ENCODE results near the gene CTSK. TPM values are rescaled to one million over a fixed set of nuclear protein-coding genes. Genes with fewer than 3 reads are reported as not detected.

The CTSK gene
- total RNA-seq, 4 donors from 2014 or later = 13.7 to 50.7 (median 22.4) TPM

GRCh38 chr1:150763018-150763417 is 45.0 kb downstream of the CTSK start:
- Histone ChIP-seq H3K36me3 (no peaks in the 10 kb centered on the region), H3K9me3 (no peaks in the 10 kb centered on the region), H3K4me3 (no peak overlapping the region), H3K27ac (no peak overlapping the region), H3K27me3 (no peaks in the 10 kb centered on the region), H3K4me1 (peaks cover 0 to 13% (median 2%) of the 10 kb centered on the region in 4 donors)
- DNase-seq = no peak
- TF ChIP-seq CTCF (IDR thresholded peaks at IDR 0.05) (no peak), POLR2A (IDR thresholded peaks at IDR 0.05) (no peak)

- Histone ChIP-seq H3K4me3 (no peak overlapping the region), H3K27me3 (no peaks in the 10 kb centered on the region), H3K9me3 (no peaks in the 10 kb centered on the region), H3K36me3 (peaks cover 0 to 3% (median 0%) of the 10 kb centered on the region in 3 donors), H3K27ac (no peak overlapping the region), H3K4me1 (peaks cover 0 to 13% (median 2%) of the 10 kb centered on the region in 4 donors)
- TF ChIP-seq POLR2A (IDR thresholded peaks at IDR 0.05) = no peak
- TF ChIP-seq CTCF (IDR thresholded peaks at IDR 0.05) = no peak
- no peak for DNase-seq
These were observed 45.5 kb downstream of the CTSK start for GRCh38 chr1:150762552-150762951.

DNA sequence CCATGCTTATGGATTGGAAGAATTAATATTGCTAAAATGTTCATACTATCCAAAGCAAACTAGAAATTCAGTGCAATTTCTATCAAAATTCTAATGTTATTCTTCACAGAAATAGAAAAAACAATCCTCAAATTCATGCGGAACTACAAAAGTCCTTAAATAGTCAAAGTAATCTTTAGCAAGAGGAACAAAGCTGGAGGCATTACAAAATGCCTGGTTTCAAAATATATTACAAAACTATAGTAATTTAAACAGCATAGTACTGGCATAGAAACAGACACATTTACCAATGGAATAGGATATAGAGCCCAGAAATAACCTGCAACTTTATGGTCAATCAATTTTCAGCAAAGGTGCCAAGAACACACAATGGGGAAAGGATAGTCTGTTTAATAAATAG is 46.3 kb downstream of the CTSK start:
- Histone ChIP-seq H3K27me3 (no peaks in the 10 kb centered on the region), H3K27ac (no peak overlapping the region), H3K4me1 (peaks cover 0 to 13% (median 2%) of the 10 kb centered on the region in 4 donors), H3K9me3 (no peaks in the 10 kb centered on the region), H3K4me3 (no peak overlapping the region), H3K36me3 (peaks cover 0 to 10% (median 0%) of the 10 kb centered on the region in 3 donors)
- DNase-seq = no peak
- TF ChIP-seq CTCF (IDR thresholded peaks at IDR 0.05) (no peak), POLR2A (IDR thresholded peaks at IDR 0.05) (no peak)

DNA sequence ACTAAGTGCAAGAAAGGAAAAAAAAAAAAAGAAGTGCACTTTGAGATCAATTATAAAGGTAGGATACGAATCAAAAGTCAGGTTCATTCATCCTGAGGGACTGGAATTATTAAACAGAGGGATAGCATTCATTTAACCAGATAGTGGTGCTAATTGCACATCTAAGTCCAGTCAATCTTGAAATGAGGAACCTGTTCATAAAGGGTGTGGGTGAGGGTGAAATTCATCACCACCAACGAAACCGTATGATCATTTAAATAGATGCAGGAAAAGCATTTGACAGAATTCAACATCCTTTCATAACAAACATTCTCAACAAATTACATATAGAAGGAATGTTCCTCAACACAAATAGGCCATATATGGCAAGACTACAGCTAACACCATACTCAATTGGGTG is 48.0 kb downstream of the CTSK start:
- TF ChIP-seq POLR2A (IDR thresholded peaks at IDR 0.05) (no peak), CTCF (IDR thresholded peaks at IDR 0.05) (no peak)
- Histone ChIP-seq H3K4me1 (peaks cover 0 to 13% (median 2%) of the 10 kb centered on the region in 4 donors), H3K36me3 (peaks cover 0 to 20% (median 0%) of the 10 kb centered on the region in 3 donors), H3K27ac (no peak overlapping the region), H3K4me3 (no peak overlapping the region), H3K27me3 (no peaks in the 10 kb centered on the region), H3K9me3 (no peaks in the 10 kb centered on the region)
- no peak for DNase-seq

DNA sequence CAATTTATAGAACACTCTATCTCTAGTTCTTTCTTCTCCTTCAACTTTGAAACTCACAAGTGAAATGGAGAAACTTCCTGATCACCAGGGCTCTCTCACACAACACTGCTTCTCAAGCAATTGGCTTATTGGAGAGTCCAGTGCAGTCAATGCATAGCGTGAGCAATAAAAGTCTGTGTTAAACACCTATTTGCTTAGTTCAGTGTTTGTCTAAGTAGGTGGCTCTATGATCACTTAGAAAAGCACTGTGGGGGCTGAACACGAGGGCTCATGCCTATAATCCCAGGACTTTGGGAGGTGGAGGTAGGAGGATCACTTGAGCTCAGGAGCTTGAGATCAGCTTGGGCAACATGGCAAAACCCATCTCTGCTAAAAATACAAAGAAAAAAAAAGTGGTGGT is 54.6 kb downstream of the CTSK start:
- H3K4me1 ChIP-seq = no peaks in the 10 kb centered on the region
- DNase-seq = no peak
- no peaks in the 10 kb centered on the region for H3K27me3 ChIP-seq
- H3K27ac ChIP-seq = no peak overlapping the region
- no peaks in the 10 kb centered on the region for H3K9me3 ChIP-seq
- H3K36me3 ChIP-seq = peaks cover 0 to 70% (median 0%) of the 10 kb centered on the region in 3 donors
- TF ChIP-seq POLR2A (IDR thresholded peaks at IDR 0.05) (no peak), CTCF (IDR thresholded peaks at IDR 0.05) (no peak)
- H3K4me3 ChIP-seq = no peak overlapping the region

DNA sequence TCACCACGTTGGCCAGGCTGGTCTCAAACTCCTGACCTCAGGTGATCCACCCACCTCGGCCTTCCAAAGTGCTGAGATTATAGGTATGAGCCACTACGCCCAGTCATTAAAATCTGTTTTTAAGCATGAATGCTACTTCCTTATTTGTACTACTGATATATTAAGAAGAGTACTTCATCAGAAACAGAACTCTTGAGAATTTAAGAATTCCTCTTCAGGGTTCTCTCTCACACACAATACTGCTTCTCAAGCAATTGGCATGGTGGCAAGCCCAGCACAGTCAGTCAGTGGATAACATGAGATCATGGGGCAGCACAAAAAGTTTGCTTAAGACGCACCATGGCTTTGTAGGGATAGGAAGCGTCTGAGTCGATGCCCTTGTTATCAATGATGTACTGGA is 56.6 kb downstream of the CTSK start:
- no peak for DNase-seq
- H3K36me3 ChIP-seq = peaks cover 0 to 66% (median 0%) of the 10 kb centered on the region in 3 donors
- H3K9me3 ChIP-seq = no peaks in the 10 kb centered on the region
- H3K27me3 ChIP-seq = no peaks in the 10 kb centered on the region
- no peaks in the 10 kb centered on the region for H3K4me1 ChIP-seq
- TF ChIP-seq POLR2A (IDR thresholded peaks at IDR 0.05) (no peak), CTCF (IDR thresholded peaks at IDR 0.05) (no peak)
- H3K27ac ChIP-seq = no peak overlapping the region
- no peak overlapping the region for H3K4me3 ChIP-seq
